Globus pallidus (tissue), 1 donor: ENCODE results near the gene GGA2.
"Not testable (repeated sequence)": the region's sequence is repeated elsewhere in the genome, so short reads cannot be mapped to it uniquely, and the experiment has no call there.

ENCODE experiments used
- DNase-seq: peaks from one replicate; pipeline ENCODE4 v3.0.0-alpha.2; 2015; ENCODE audit warnings: low spot score

The GGA2 gene

DNA sequence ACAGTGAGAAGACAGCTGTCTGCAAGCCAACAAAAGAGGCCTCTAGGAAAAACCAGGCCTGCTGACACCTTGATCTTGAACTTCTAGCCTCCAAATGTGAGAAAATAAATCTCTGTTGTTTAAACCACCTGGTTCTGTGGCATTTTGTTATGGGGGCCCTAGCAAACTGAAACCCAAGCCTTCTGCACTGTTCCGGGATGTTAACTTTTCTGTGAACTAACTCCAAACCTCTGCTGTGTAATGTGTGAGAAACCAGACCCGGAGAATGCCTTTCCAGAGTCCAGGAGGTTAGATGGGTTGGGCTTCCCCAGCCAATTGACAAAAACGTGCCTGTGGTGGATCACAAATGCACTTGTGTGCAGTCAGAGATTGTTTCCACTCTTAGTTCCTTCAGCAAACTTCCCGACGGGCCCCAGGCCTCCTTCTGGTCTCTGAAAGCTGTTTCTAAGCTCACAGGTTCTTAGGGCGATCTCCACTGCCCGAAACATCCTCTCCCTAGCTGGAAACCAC is 13.6 kb upstream of the GGA2 start:
- DNase-seq: no peak

GRCh38 chr16:23523321-23523720 is 13.0 kb upstream of the GGA2 start:
- no peak for DNase-seq

DNA sequence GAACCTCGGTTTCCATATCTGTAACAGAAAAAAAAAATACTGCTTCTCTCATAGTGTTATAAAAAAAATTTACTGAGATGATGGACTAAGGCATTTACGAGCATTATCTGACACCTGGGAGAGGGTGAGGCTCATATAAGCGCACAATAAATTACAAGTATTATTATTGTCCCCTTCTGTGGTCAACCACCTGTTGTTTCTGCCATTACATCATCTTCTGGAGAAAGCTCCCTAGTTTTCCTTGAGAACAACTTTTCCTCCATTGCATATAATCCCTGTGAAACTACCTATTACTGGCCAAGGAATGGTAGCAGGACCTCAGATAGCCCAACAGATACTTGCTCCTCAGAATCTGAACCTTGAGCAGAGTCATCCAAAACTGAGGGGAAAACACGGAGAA is 11.7 kb upstream of the GGA2 start:
- no peak for DNase-seq

GRCh38 chr16:23521037-23521743 is 10.9 kb upstream of the GGA2 start:
- no peak for DNase-seq

GRCh38 chr16:23520500-23520899 is 10.2 kb upstream of the GGA2 start:
- DNase-seq: no peak

- no peak for DNase-seq
Measured at GRCh38 chr16:23519282-23519681, 9.0 kb upstream of the GGA2 start.

- no peak for DNase-seq
Measured at GRCh38 chr16:23518435-23518891, 8.2 kb upstream of the GGA2 start.

GRCh38 chr16:23516366-23517137 is 6.3 kb upstream of the GGA2 start:
- no peak for DNase-seq

- no peak for DNase-seq
Measured at GRCh38 chr16:23515881-23516280, 5.6 kb upstream of the GGA2 start.

- DNase-seq: no peak
Measured at GRCh38 chr16:23514381-23515152, 4.3 kb upstream of the GGA2 start.

GRCh38 chr16:23512168-23512695 is 1.9 kb upstream of the GGA2 start:
- no peak for DNase-seq

- DNase-seq: no peak
Measured at GRCh38 chr16:23511731-23512130, 1.4 kb upstream of the GGA2 start.

DNA sequence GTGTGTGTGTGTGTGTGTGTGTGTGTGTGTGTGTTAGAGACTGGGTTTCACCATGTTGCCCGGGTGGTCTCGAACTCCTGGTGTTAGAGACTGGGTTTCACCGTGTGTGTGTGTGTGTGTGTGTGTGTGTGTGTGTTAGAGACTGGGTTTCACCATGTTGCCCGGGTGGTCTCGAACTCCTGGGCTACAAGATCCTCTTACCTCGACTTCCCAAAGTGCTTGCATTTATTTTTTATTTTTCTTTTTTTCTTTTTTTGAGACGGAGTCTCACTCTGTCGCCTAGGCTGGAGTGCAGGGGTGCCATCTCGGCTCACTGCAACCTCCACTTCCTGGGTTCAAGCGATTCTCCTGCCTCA is 599 bp upstream of the GGA2 start:
- DNase-seq: not testable (repeated sequence)

GRCh38 chr16:23509782-23510163 is 521 bp downstream of the GGA2 start:
- no peak for DNase-seq

DNA sequence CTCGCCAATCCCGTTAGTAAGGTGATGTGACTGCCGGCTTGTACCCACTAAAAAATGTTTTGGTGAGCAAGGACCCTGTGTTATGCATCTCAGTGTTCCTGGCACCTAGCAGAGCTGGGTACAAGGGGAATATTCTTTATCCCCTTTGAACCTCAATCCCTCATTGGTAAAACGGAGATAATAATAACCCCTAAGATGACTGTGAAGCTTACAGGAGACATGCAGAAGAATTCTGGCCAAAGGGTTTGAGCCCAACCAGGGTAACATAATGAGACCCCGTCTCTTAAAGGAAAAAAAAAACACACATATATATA is 896 bp downstream of the GGA2 start:
- no peak for DNase-seq

GRCh38 chr16:23508589-23509440 is 1.5 kb downstream of the GGA2 start:
- no peak for DNase-seq

DNA sequence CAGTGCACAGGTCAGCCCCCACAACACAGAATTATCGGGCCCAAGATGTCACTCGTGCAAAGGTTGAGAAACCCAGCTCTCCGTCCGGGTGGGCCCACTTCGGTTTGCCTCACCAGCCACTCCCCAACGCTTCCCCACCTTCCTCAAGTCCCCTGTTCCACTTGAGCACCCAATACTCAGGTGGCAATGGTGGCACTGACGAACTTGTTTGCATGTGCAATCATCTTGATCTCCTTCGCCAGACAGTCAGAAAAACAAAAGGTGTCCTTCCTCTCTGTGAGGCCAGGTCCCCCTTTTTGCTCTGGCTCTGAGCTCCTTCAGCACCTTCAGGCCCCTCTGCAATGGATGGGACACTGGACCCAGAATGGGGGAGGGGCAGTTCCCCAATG is 3.7 kb downstream of the GGA2 start:
- no peak for DNase-seq

- DNase-seq: no peak
Measured at GRCh38 chr16:23505671-23506605, 4.4 kb downstream of the GGA2 start.

- DNase-seq: no peak
Measured at GRCh38 chr16:23505180-23505665, 5.1 kb downstream of the GGA2 start.

GRCh38 chr16:23504453-23505179 is 5.7 kb downstream of the GGA2 start:
- no peak for DNase-seq
